MCF 10A (cell line): Measurements from ENCODE around the gene PCED1B. TPM values are rescaled to one million over a fixed set of nuclear protein-coding genes. Genes with fewer than 3 reads are reported as not detected.

ENCODE experiments used
- BruUV-seq: library from RNA; stranded (reverse); fragments of 400-500 nt; replicated peaks from 2 replicates; lab custom pipeline; 2021; lab: Mats Ljungman, UMichigan
- CTCF ChIA-PET: fragments of 300-600 bp; sonication (Branson Sonifier 250); formaldehyde crosslinking; extraction: SDS; loops from one replicate; lab custom pipeline; 2021; ENCODE audit warnings: antibody characterized with exemption, inconsistent platforms; lab: Yijun Ruan, JAX
- POLR2A ChIA-PET: fragments of 300-600, 350-650 bp; sonication (Branson Sonifier 250); formaldehyde crosslinking; extraction: SDS; loops from one replicate; lab custom pipeline; 2020; ENCODE audit warnings: antibody characterized with exemption, inconsistent platforms; lab: Yijun Ruan, JAX
- DNase-seq: peaks from one replicate; pipeline ENCODE4 v3.0.0-alpha.2; 2018; ENCODE audit not compliant: unreplicated experiment
- H3K27ac Mint-ChIP-seq: one replicate; pipeline ENCODE4 v1.8.0; 2022; ENCODE audit warnings: mild to moderate bottlenecking, low read depth, mixed read lengths; ENCODE audit not compliant: unreplicated experiment
- H3K27me3 Mint-ChIP-seq: one replicate; pipeline ENCODE4 v1.8.0; 2022; ENCODE audit warnings: mixed read lengths; ENCODE audit not compliant: insufficient read depth, unreplicated experiment
- H3K36me3 Mint-ChIP-seq: one replicate; pipeline ENCODE4 v1.8.0; 2022; ENCODE audit warnings: mild to moderate bottlenecking, moderate library complexity, mixed read lengths; ENCODE audit not compliant: insufficient read depth, unreplicated experiment
- H3K4me1 Mint-ChIP-seq: one replicate; pipeline ENCODE4 v1.8.0; 2022; ENCODE audit warnings: mixed read lengths; ENCODE audit not compliant: insufficient read depth, unreplicated experiment
- H3K4me3 Mint-ChIP-seq: one replicate; pipeline ENCODE4 v1.8.0; 2022; ENCODE audit warnings: mild to moderate bottlenecking, moderate library complexity, mixed read lengths; ENCODE audit not compliant: unreplicated experiment
- H3K9me3 Mint-ChIP-seq: one replicate; pipeline ENCODE4 v1.8.0; 2022; ENCODE audit warnings: mixed read lengths; ENCODE audit not compliant: unreplicated experiment
- CTCF ChIP-seq: fragments of 200-600 bp; IDR thresholded peaks from one replicate; pipeline ENCODE4 v1.8.0; 2022; ENCODE audit warnings: antibody characterized with exemption, mild to moderate bottlenecking; ENCODE audit not compliant: unreplicated experiment
- intact Hi-C: fragments of 100-400 bp; cut with micrococcal nuclease; formaldehyde crosslinking; loops from 2 replicates; pipeline ENCODE4 v1.14.1; 2022
- total RNA-seq: library from RNA; stranded (reverse); gene quantifications from 2 replicates; pipeline ENCODE4 v1.2.3, GENCODE V29; 2022

The PCED1B gene
- total RNA-seq, 1 experiment from 2014 or later = 9.6 TPM

GRCh38 chr12:47105914-47106674, 26.7 kb downstream of the PCED1B start:
- H3K27ac Mint-ChIP-seq = no peak overlapping the region
- no peak for DNase-seq
- TF ChIP-seq CTCF = no peak
- peaks cover 6% of the 10 kb centered on the region for H3K4me1 Mint-ChIP-seq
- H3K9me3 Mint-ChIP-seq = no peaks in the 10 kb centered on the region
- ChIA-PET POLR2A (interaction anchor here (0.9 to 1.4 kb wide), 3 partner anchors 10 to 23 kb away, joined by 3 to 5 read pairs (median 5); no protein-coding TSS in a partner anchor), CTCF (no interaction called here)
- no peaks in the 10 kb centered on the region for H3K27me3 Mint-ChIP-seq
- H3K4me3 Mint-ChIP-seq = no peak overlapping the region
- no peaks in the 10 kb centered on the region for H3K36me3 Mint-ChIP-seq
- BruUV-seq = no TSS peak
- intact Hi-C loops = no loop called here

- H3K36me3 Mint-ChIP-seq = no peaks in the 10 kb centered on the region
- no peaks in the 10 kb centered on the region for H3K9me3 Mint-ChIP-seq
- no peak overlapping the region for H3K4me3 Mint-ChIP-seq
- TF ChIP-seq CTCF = no peak
- DNase-seq = no peak
- POLR2A ChIA-PET = interaction anchor here (1.0 kb wide), 1 partner anchor 21 kb away, joined by 3 read pairs; no protein-coding TSS in a partner anchor
- H3K27me3 Mint-ChIP-seq = no peaks in the 10 kb centered on the region
- intact Hi-C loops = no loop called here
- CTCF ChIA-PET = no interaction called here
- peaks cover 6% of the 10 kb centered on the region for H3K4me1 Mint-ChIP-seq
- no peak overlapping the region for H3K27ac Mint-ChIP-seq
- no TSS peak for BruUV-seq
Measured at GRCh38 chr12:47107446-47107845, 28.0 kb downstream of the PCED1B start.

- H3K4me1 Mint-ChIP-seq = peaks cover 6% of the 10 kb centered on the region
- H3K36me3 Mint-ChIP-seq = no peaks in the 10 kb centered on the region
- TF ChIP-seq CTCF = no peak
- no peaks in the 10 kb centered on the region for H3K9me3 Mint-ChIP-seq
- intact Hi-C loops = no loop called here
- BruUV-seq = no TSS peak
- ChIA-PET CTCF (no interaction called here), POLR2A (interaction anchor here (1.0 kb wide), 1 partner anchor 22 kb away, joined by 3 read pairs; no protein-coding TSS in a partner anchor)
- H3K4me3 Mint-ChIP-seq = no peak overlapping the region
- no peak overlapping the region for H3K27ac Mint-ChIP-seq
- H3K27me3 Mint-ChIP-seq = no peaks in the 10 kb centered on the region
- DNase-seq = no peak
Measured at GRCh38 chr12:47107926-47108325, 28.5 kb downstream of the PCED1B start.

GRCh38 chr12:47110011-47110541, 30.7 kb downstream of the PCED1B start:
- no peak overlapping the region for H3K4me3 Mint-ChIP-seq
- BruUV-seq = no TSS peak
- intact Hi-C loops = no loop called here
- ChIA-PET CTCF (interaction anchor here (1.1 kb wide), 1 partner anchor 31 kb away, joined by 4 read pairs; no protein-coding TSS in a partner anchor), POLR2A (interaction anchor here (0.5 to 2.5 kb wide), 3 partner anchors 11 to 15 kb away, joined by 3 to 6 read pairs (median 3); no protein-coding TSS in a partner anchor)
- no peak overlapping the region for H3K27ac Mint-ChIP-seq
- H3K9me3 Mint-ChIP-seq = no peaks in the 10 kb centered on the region
- no peak for TF ChIP-seq CTCF
- H3K4me1 Mint-ChIP-seq = peaks cover under 1% of the 10 kb centered on the region
- DNase-seq = no peak
- H3K36me3 Mint-ChIP-seq = peaks cover 4% of the 10 kb centered on the region
- H3K27me3 Mint-ChIP-seq = no peaks in the 10 kb centered on the region
